Measurements from ENCODE around the gene SPHK2.
A peak's percentile ranks its signal among the peaks of the same experiment; 100 is the strongest.
"Not testable (repeated sequence)": the region's sequence is repeated elsewhere in the genome, so short reads cannot be mapped to it uniquely, and the experiment has no call there.

SPHK2 gene

DNA sequence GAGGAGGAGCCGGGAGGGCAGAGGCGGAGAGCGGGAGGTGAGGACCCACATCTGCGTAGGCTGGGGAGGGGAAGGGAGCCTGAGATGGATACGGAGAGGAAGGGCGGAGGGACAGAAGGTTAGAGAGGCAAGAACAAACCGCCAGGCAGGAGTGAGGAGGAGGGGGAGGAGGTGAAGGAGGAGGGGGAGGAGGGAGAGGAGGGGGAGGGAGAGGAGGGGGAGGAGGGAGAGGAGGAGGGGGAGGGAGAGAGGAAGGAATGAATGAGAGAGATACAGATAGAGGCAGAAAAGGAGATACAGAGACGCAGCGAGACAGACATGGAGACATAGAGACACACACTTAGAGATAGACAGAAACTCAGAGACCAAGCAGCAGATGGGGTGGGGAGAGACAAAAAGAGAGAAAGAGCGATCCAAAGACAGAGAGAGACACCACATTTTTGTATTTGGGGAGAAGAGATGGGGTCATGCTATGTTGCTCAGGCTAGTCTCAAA, 27.5 kb downstream of the SPHK2 start:
- Histone ChIP-seq H3K4me1 (ENCODE audit: control insufficient read depth, insufficient read depth, low read length) (peaks cover 4% of the 10 kb centered on the region), H3K9me3 (ENCODE audit: control insufficient read depth, low read length) (no peaks in the 10 kb centered on the region), H3K4me3 (ENCODE audit: insufficient read depth, low read depth, low read length) (peak overlapping the region; percentile 57), H3K27me3 (ENCODE audit: control insufficient read depth, insufficient read depth, low read length, poor library complexity, severe bottlenecking) (no peaks in the 10 kb centered on the region), H3K36me3 (ENCODE audit: control insufficient read depth, insufficient read depth, low read length) (no peaks in the 10 kb centered on the region), H3K27ac (ENCODE audit: insufficient read depth, low read depth, low read length, poor library complexity, severe bottlenecking) (no peak overlapping the region)
- 23 to 28% methylated on average over 7 to 9 of the region's 10 CpGs for WGBS, 2 experiments

DNA sequence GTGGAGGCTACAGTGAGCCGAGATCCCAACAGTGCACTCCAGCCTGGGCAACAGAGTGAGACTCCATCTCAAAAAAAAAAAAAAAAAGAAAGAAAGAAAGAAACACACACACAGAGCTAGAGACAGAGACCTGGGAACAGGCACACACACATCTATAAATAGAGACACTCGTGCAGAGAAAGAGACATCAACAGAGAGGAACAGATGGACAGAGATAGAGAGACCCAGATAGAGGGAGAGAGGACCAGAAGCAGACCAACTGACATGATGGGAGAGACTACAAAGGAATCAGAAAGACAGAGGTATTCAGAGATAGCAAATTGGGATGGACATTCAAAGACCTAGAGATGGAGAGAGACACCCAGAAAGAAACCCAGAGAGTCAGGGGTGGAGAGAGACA, 28.8 kb downstream of the SPHK2 start:
- Histone ChIP-seq H3K4me3 (ENCODE audit: insufficient read depth, low read depth, low read length) (no peak overlapping the region), H3K27me3 (ENCODE audit: control insufficient read depth, insufficient read depth, low read length, poor library complexity, severe bottlenecking) (no peaks in the 10 kb centered on the region), H3K27ac (ENCODE audit: insufficient read depth, low read depth, low read length, poor library complexity, severe bottlenecking) (no peak overlapping the region), H3K9me3 (ENCODE audit: control insufficient read depth, low read length) (no peaks in the 10 kb centered on the region), H3K36me3 (ENCODE audit: control insufficient read depth, insufficient read depth, low read length) (no peaks in the 10 kb centered on the region), H3K4me1 (ENCODE audit: control insufficient read depth, insufficient read depth, low read length) (peaks cover 4% of the 10 kb centered on the region)
- 93% methylated on average over 2 of the region's 2 CpGs for WGBS, 2 experiments

DNA sequence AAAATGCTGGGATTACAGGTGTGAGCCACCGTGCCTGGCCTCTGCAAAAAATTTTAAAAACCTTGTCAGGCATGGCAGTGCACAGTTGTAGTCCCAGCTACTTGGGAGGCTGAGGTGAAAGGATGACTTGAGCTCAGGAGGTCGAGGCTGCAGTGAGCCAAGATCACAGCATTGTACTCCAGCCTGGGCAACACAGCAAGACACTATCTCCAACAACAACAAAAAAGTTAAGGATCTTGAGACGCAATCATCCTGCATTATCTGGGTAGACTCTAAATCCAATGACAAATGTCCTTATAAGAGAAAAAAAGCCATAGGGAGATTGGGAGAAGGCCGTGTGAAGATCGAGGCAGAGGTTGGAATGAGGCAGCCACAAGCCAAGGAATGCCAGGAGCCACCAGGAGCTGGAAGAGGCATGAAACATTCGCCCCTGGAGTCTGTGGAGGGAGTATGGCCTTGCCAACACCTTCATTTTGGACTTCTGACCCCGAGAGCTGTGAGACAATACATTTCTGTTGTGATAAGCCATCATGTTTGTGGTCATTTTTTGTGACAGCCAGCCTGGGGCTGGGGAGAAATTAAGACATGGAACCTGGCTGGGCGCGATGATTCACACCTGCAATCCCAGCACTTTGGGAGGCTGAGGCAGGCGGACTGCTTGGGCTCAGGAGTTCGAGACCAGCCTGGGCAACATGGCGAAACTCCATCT, 31.8 kb downstream of the SPHK2 start:
- H3K27me3 ChIP-seq (ENCODE audit: control insufficient read depth, insufficient read depth, low read length, poor library complexity, severe bottlenecking), result no peaks in the 10 kb centered on the region
- H3K4me3 ChIP-seq (ENCODE audit: insufficient read depth, low read depth, low read length), result no peak overlapping the region
- H3K9me3 ChIP-seq (ENCODE audit: control insufficient read depth, low read length), result no peaks in the 10 kb centered on the region
- no peaks in the 10 kb centered on the region for H3K36me3 ChIP-seq (ENCODE audit: control insufficient read depth, insufficient read depth, low read length)
- WGBS, 2 experiments, result 90 to 95% methylated on average over 12 of the region's 12 CpGs
- no peak overlapping the region for H3K27ac ChIP-seq (ENCODE audit: insufficient read depth, low read depth, low read length, poor library complexity, severe bottlenecking)
- no peaks in the 10 kb centered on the region for H3K4me1 ChIP-seq (ENCODE audit: control insufficient read depth, insufficient read depth, low read length)

DNA sequence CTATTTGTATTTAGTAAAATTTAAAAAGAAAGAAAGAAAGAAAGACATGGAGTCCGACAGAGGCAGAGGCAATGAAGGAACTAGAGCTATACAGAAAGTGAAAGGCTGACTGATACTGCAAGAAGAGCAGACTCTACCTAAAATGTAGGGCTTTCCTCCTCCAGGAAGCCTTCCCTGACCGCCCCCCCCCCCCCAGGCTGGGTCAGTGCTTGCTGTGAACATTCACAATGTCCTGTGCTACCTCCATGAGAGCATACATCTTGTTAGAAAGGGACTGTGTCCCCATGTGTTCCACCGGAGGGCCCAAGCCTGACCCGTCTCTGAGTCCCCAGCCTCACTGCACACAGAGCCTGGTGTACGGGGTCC, 32.4 kb downstream of the SPHK2 start:
- H3K27me3 ChIP-seq (ENCODE audit: control insufficient read depth, insufficient read depth, low read length, poor library complexity, severe bottlenecking), result no peaks in the 10 kb centered on the region
- WGBS, 2 experiments, result 80 to 82% methylated on average over 5 of the region's 5 CpGs
- no peaks in the 10 kb centered on the region for H3K4me1 ChIP-seq (ENCODE audit: control insufficient read depth, insufficient read depth, low read length)
- no peaks in the 10 kb centered on the region for H3K9me3 ChIP-seq (ENCODE audit: control insufficient read depth, low read length)
- H3K27ac ChIP-seq (ENCODE audit: insufficient read depth, low read depth, low read length, poor library complexity, severe bottlenecking), result no peak overlapping the region
- no peak overlapping the region for H3K4me3 ChIP-seq (ENCODE audit: insufficient read depth, low read depth, low read length)
- H3K36me3 ChIP-seq (ENCODE audit: control insufficient read depth, insufficient read depth, low read length), result no peaks in the 10 kb centered on the region

DNA sequence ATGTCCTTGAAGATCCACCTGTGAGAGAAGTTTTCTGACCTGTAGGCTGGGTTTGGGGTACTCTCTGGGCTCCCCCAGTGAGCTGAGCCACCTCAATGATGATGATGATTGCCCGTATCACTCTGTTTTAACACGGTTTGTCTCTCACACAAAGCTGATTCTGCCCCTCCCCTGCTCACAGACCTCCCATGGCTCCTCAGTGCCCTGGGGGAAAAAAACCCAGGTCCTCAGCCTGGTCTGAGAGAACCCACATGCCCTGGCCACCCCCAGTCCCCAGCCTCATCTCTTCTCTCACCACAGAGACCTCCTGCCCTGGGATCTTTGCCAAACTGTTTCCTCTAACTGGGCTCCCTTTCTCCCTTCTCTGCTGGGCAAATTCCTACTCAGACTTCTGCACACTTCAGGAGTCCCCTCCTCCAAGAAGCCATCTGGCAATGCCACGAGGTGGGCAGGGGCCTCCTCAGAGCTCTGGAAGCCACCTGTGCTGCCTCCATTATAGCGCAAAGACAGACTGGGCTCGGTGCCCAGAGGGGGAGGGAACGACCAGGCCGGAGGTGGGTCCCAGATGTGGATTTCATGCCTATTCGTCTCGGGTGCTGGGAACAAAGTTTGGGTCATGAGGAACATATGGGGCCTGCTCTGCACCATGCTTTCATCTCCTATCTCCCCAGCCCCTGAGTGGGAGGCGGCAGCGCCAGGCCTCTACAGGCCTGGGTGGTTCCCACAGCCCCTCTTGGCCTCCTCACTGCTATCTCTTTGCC, 35.2 kb downstream of the SPHK2 start:
- WGBS, 2 experiments, result 82 to 83% methylated on average over 11 of the region's 11 CpGs
- Histone ChIP-seq H3K9me3 (ENCODE audit: control insufficient read depth, low read length) (no peaks in the 10 kb centered on the region), H3K27ac (ENCODE audit: insufficient read depth, low read depth, low read length, poor library complexity, severe bottlenecking) (no peak overlapping the region), H3K36me3 (ENCODE audit: control insufficient read depth, insufficient read depth, low read length) (no peaks in the 10 kb centered on the region), H3K27me3 (ENCODE audit: control insufficient read depth, insufficient read depth, low read length, poor library complexity, severe bottlenecking) (no peaks in the 10 kb centered on the region), H3K4me1 (ENCODE audit: control insufficient read depth, insufficient read depth, low read length) (no peaks in the 10 kb centered on the region), H3K4me3 (ENCODE audit: insufficient read depth, low read depth, low read length) (no peak overlapping the region)

DNA sequence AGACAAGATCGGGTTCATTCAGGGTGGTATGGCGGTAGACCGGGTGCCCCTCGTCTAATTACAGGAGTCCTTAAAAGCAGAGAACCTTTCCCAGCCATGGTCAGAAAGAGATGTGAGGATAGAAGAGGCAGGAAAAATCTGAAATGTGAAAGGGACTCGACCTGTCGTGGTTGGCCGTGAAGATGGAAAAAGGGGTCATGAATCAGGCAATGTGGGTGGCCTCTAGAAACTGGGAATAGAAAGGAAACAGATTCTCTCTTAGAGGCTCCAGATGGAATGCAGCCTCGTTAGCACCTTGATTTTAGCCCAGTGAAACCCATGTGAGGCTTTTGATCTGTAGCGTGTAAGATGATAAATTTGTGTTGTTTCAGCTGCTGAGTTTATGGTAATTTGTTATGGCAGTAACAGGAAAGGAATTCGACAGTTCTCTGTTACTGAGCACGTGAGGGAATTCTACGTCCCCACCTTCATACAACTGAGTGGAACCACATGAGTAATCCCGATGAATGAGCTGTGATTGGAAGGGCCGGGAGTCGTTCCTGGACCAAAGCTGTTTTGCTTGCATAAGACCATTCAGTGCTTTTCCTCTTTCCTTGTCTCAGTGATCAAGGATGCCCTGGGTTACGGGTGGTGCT, 37.7 kb downstream of the SPHK2 start:
- no peaks in the 10 kb centered on the region for H3K27me3 ChIP-seq (ENCODE audit: control insufficient read depth, insufficient read depth, low read length, poor library complexity, severe bottlenecking)
- no peaks in the 10 kb centered on the region for H3K4me1 ChIP-seq (ENCODE audit: control insufficient read depth, insufficient read depth, low read length)
- H3K4me3 ChIP-seq (ENCODE audit: insufficient read depth, low read depth, low read length), result no peak overlapping the region
- H3K27ac ChIP-seq (ENCODE audit: insufficient read depth, low read depth, low read length, poor library complexity, severe bottlenecking), result no peak overlapping the region
- no peaks in the 10 kb centered on the region for H3K36me3 ChIP-seq (ENCODE audit: control insufficient read depth, insufficient read depth, low read length)
- H3K9me3 ChIP-seq (ENCODE audit: control insufficient read depth, low read length), result no peaks in the 10 kb centered on the region
- 59 to 64% methylated on average over 16 of the region's 16 CpGs for WGBS, 2 experiments

DNA sequence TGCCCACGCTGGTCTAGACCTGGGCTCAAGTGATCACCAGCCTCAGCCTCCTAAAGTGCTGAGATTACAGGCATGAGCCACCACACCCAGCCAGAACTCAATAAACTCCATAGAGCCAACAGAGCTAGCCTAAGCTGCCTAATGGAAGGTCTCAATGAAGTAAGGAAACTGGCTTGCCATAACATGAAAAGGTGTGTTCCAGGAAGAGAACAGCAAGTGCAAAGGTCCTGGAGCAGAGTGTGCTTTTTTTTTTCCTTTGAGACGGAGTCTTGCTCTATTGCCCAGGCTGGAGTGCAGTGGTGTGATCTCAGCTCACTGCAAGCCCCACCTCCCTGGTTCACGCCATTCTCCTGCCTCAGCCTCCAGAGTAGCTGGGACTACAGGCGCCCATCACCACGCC, 38.5 kb downstream of the SPHK2 start:
- not testable (repeated sequence) for H3K36me3 ChIP-seq (ENCODE audit: control insufficient read depth, insufficient read depth, low read length); H3K27me3 ChIP-seq (ENCODE audit: control insufficient read depth, insufficient read depth, low read length, poor library complexity, severe bottlenecking); H3K27ac ChIP-seq (ENCODE audit: insufficient read depth, low read depth, low read length, poor library complexity, severe bottlenecking); H3K4me1 ChIP-seq (ENCODE audit: control insufficient read depth, insufficient read depth, low read length); H3K9me3 ChIP-seq (ENCODE audit: control insufficient read depth, low read length); H3K4me3 ChIP-seq (ENCODE audit: insufficient read depth, low read depth, low read length)
- 94 to 96% methylated on average over 5 of the region's 5 CpGs for WGBS, 2 experiments

DNA sequence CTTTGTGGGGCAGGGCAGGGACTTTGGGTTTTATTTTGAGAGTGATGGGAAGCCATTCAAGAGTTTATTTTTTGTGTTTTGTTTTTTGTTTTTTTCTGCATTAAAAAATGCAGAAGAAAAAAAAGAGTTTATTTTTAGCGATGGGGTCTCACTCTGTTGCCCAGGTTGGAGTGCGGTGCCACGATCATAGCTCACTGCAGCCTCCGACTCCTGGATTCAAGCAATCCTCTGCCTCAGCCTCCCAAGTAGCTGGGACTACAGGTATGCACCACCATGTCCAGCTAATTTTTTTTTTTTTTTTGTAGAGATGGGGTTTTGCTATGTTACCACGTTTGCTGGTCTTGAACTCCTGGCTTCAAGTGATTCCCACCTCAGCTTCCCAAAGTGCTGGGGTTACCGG, 39.2 kb downstream of the SPHK2 start:
- Histone ChIP-seq H3K4me3 (ENCODE audit: insufficient read depth, low read depth, low read length) (no peak overlapping the region), H3K27ac (ENCODE audit: insufficient read depth, low read depth, low read length, poor library complexity, severe bottlenecking) (no peak overlapping the region), H3K27me3 (ENCODE audit: control insufficient read depth, insufficient read depth, low read length, poor library complexity, severe bottlenecking) (no peaks in the 10 kb centered on the region), H3K9me3 (ENCODE audit: control insufficient read depth, low read length) (no peaks in the 10 kb centered on the region), H3K4me1 (ENCODE audit: control insufficient read depth, insufficient read depth, low read length) (no peaks in the 10 kb centered on the region), H3K36me3 (ENCODE audit: control insufficient read depth, insufficient read depth, low read length) (no peaks in the 10 kb centered on the region)
- WGBS, 2 experiments, result 94 to 96% methylated on average over 6 of the region's 6 CpGs

DNA sequence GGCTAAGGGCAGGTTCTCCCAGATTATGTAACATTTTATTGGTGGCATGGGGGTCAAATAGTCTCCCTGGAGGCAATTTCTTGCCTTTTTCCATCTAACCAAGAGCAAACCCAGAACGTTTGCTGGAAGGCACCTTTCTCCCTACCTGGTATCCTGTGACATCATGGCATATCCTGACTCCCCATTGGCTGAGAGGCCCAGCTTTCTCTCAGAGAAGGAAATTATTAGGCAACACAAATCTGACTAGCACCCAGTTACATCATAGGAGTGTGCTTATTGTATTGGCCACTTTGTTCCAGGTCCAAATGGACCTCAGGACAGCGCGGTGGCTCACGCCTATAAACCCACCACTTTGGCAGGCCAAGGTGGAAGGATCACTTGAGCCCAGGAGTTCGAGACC, 40.5 kb downstream of the SPHK2 start:
- Histone ChIP-seq H3K27me3 (ENCODE audit: control insufficient read depth, insufficient read depth, low read length, poor library complexity, severe bottlenecking) (no peaks in the 10 kb centered on the region), H3K4me1 (ENCODE audit: control insufficient read depth, insufficient read depth, low read length) (no peaks in the 10 kb centered on the region), H3K36me3 (ENCODE audit: control insufficient read depth, insufficient read depth, low read length) (no peaks in the 10 kb centered on the region), H3K9me3 (ENCODE audit: control insufficient read depth, low read length) (no peaks in the 10 kb centered on the region), H3K4me3 (ENCODE audit: insufficient read depth, low read depth, low read length) (no peak overlapping the region), H3K27ac (ENCODE audit: insufficient read depth, low read depth, low read length, poor library complexity, severe bottlenecking) (no peak overlapping the region)
- 85 to 87% methylated on average over 5 of the region's 5 CpGs for WGBS, 2 experiments

Data from ectodermal cell (in vitro differentiated cells).